Esophagus squamous epithelium (tissue), 4 donors: ENCODE measurements around the gene NMNAT1.

Source experiments
- CTCF ChIP-seq, 6 experiments: fragments of 450-650 bp in 4 of 6; fragments of 200-600 bp in 2 of 6; sonication (generic) in 2 of 6; IDR thresholded peaks; one replicate each; pipeline ENCODE4 v1.5.1; 2016 to 2019; ENCODE audit warnings: antibody characterized with exemption in 6 of 6, mild to moderate bottlenecking in 4 of 6, moderate library complexity in 4 of 6
- POLR2A ChIP-seq, 4 donors: fragments of 450-650 bp; IDR thresholded peaks; one replicate each; pipeline ENCODE4 v1.6.1; 2017; ENCODE audit warnings: antibody characterized with exemption in 4 of 4, mild to moderate bottlenecking in 4 of 4, moderate library complexity in 3 of 4

- no peak for TF ChIP-seq CTCF (IDR thresholded peaks at IDR 0.05)
- TF ChIP-seq POLR2A (IDR thresholded peaks at IDR 0.05) = no peak
These were observed 49.6 kb downstream of the NMNAT1 start for GRCh38 chr1:9992910-9993309.
